NCI-H146 (cell line): ENCODE data around the gene CDH13.

Experiments used
- DNase-seq: peaks from one replicate; lab custom pipeline; 2025; lab: John Stamatoyannopoulos, UW

CDH13 gene

GRCh38 chr16:83622010-83622409 is 995.2 kb downstream of the CDH13 start:
- DNase-seq = no peak

DNA sequence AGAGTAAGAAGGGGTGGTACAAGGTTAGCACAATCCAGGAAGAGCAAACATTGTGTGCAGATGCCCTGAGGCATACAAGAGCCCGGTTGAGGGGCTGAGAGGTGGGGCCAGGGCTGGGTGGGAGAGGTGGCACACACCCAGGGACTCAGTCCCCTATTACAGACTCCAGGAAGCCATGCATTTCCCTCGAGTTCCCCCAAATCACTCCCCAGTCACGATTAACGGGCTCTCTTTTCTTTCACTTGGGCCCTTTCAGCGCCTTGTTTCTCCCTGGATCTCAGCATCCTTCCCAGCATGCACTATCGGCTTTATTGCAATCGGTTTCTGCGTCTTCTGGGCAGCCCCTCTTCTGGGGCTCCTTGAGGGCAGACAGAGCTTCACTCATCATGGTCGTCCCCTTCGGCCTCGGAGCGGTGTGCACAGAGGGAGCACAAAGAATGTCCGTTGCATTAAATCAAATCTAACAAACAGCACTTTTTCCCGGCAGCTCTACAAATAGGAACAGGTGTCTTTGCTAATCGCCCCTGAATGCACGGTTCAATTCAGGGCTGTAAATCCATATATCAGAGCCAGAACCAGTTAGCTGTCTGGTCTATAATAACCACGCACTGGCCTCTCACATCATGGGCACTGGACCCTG is 996.4 kb downstream of the CDH13 start:
- DNase-seq = no peak

- no peak for DNase-seq
Observed at GRCh38 chr16:83623892-83624291, 997.1 kb downstream of the CDH13 start.

DNA sequence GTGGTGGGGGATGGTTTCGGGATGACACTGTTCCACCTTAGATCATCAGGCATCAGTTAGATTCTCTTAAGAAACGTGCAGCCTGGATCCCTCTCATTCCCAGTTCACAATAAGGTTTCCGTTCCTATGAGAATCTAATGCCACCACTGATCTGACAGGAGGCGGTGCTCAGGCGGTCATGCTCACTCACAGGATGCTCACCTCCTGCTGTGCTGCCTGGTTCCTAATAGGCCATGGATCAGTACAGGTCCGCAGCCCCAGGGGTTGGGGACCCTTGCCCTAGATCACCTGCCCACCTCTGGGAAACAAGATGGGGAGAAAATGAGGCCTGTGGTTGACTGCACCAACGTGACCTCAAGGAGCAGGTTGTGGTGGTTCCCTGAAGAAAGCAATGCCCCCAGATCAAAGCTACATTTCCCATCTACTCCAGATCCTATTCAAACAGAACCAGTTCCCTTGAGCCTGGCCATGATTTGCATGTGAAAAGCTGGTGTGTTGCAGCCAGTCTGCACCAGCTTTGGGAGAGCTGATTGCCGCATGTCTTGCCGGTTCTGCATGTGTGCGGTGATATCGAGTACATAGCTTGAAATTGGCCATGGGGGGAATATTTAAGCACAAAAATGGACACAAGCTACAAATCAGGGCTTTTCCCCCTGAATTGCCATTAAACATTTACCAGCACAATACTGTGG is 997.8 kb downstream of the CDH13 start:
- DNase-seq = no peak

GRCh38 chr16:83626204-83626603 is 999.4 kb downstream of the CDH13 start:
- DNase-seq = no peak

DNA sequence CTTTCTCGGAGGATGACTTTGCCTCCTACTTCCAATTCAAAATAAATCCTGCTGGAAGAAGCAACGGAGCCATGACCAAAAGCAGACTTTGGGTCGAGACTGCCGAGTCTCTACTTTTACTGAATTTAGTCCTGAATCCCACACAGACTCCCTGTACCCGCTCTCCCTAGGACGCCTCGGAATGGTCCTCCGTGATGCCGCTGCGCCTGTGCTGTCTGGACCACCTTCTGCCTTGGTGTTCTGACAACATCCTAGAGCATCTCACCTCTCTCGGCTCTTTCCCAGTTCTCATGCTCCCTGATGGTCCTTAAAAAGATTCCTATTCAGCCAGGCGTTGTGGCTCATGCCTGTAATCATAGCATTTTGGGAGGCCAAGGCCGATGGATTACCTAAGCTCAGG is 999.9 kb downstream of the CDH13 start:
- no peak for DNase-seq

DNA sequence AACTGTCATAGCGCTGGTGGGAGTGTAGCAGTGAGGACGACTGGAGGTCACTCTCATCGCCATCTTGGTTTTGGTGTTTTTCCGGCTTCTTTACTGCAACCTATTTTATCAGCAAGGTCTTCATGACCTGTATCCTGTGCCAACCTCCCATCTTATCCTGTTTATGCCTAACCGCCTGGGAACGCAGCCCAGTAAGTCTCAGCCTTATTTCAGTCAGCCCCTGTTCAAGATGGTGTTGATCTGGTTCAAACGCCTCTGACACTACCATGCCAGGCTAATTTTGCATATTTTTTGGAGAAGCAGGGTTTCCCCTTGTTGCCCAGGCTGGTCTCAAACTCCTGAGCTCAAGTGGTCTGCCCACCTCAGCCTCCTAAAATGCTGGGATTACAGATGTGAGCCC is 1001.2 kb downstream of the CDH13 start:
- DNase-seq = no peak

DNA sequence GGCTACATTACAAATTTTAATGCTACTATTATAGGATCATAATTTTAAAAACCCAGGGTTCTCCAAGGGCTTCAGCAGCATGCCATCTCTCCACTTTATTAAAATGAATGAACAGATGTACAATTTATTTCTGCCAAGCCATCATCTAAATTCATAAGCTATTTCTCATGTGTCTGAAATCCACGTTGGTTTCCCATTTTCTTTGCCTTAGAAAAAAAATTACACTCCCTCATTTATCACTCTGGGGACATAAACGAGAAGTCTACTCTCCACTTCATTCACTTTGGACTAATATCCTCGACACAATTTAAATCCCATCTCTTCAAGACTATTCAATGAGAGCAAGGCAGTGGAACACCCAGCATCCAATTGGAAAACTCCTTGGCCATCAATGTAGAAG is 1002.7 kb downstream of the CDH13 start:
- no peak for DNase-seq

DNA sequence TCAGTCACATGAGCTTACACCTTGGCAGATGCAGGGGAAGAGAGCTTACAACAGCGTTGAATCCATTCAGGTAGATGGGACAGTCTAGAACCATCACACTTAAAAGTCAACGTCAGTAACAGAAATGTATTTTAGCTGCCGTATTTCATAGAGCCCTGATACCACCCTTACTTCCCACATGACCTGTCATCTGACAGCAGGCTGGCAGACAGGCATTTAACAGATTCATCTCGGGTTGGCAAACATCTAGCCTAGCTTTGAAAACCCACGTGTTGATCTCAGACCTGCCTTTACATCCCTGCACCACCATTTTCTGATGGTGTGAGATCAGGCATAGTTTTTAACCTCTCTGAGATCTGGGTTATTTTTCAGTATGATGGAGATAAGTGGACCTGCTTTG is 1003.1 kb downstream of the CDH13 start:
- no peak for DNase-seq

- DNase-seq = no peak
Observed at GRCh38 chr16:83630979-83631378, 1004.2 kb downstream of the CDH13 start.

DNA sequence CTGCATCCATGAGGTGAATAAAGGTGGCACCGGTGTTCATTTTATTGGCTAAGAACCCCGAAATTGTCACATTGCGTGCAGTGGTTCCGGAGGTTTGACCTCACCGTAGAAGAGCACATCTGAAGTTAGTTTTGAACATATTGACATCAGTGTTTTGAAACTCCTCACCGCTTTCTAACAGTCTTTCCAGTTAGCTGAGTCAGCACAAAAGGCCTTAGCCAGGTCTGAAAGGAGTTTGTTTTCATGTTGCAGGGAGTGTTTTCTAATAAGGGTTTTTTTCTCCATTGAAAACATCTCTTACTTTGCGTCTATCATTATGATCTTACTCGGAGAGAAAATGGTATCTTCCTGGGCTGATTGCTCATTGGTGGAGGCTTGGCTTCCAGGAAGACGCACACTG is 1006.5 kb downstream of the CDH13 start:
- no peak for DNase-seq

DNA sequence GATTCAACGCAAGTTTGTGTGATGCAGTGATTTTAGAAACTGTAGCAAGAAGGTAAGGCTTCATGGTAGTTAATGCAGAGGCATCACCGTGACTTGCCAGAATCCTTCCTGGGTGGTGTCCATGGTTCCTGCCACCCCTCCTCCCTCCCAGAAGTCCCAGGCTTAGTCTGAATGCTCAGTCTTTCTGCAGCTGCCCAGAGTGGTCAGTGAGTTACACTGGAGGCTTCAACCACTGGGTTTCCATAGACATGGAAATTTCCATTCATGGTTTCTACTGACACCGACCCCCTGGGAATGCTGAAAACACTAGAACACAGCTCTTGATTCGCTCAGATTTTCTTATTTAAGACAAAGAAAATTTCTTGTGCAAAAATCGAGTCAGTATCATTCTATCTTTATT is 1021.6 kb downstream of the CDH13 start:
- DNase-seq = no peak

DNA sequence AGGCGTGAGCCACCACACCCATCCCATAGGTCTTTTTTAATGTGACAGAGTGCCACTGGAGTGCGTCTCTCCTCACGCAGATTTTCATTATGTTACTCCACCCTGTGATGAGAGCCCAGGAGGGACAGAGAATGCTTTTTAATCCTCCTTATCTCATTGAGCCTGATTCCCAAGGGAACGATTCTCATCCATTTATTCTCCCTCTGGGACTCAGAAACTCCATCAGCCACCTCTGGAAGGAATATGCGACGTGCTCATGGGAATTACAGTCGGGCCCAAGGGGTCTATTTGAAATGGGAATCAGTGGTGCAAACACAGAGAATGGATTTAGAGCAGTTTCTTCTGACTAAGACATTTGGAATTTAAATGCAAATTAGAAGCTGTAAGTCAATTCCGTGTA is 1025.1 kb downstream of the CDH13 start:
- no peak for DNase-seq

GRCh38 chr16:83652943-83653342 is 1026.2 kb downstream of the CDH13 start:
- DNase-seq = no peak

DNA sequence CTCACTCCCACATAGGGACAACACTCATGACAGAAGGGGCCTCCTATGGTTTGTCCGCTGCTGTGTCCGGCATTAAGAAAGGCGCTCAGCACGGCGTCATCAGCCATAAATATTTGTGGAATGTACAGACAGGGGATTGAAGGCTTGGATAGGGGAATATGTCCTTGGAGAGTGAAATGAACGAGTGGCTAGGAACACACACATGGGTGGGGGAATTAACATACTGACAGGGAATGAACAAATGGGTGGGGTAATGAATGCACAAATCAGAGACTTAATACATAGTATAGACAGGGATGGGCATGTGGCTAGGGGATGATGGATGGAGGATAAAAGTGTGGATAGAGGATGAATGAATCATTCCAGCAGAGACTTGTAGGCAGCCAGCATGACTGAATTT is 1027.0 kb downstream of the CDH13 start:
- DNase-seq = no peak

- DNase-seq = no peak
Observed at GRCh38 chr16:83660282-83660681, 1033.5 kb downstream of the CDH13 start.

GRCh38 chr16:83661656-83662055 is 1034.9 kb downstream of the CDH13 start:
- DNase-seq = no peak

GRCh38 chr16:83666449-83666848 is 1039.7 kb downstream of the CDH13 start:
- DNase-seq = no peak

- no peak for DNase-seq
Observed at GRCh38 chr16:83669456-83669855, 1042.7 kb downstream of the CDH13 start.

DNA sequence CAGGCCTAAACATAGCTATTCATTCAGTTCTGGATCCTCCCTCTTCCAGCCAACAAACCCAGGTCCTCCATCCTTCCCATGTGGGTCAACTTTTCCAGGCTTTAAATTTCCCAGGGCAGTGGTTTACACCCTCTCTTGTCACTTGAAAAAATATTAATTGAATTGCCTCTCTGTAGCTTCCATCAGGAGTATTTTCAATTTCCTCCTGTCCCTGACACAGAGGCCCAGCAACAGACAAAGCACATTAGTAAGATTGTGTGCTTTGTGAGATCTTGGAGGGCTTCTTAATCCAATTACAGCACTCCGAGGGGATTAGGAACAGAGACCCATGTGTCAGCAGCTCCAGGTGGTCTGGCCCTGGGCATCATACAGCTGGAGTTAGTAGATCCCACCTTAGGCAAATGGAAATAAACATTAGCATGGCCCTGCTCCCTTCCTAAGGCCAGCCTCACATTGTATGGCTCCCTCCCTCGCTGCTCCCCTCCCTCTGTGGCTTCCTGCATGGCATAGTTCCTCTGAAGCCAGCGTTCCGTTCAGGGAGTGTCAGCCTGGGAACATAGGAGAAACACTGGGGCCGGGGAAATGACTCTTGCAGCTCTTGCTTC is 1048.3 kb downstream of the CDH13 start:
- no peak for DNase-seq

GRCh38 chr16:83676086-83676485 is 1049.3 kb downstream of the CDH13 start:
- no peak for DNase-seq

DNA sequence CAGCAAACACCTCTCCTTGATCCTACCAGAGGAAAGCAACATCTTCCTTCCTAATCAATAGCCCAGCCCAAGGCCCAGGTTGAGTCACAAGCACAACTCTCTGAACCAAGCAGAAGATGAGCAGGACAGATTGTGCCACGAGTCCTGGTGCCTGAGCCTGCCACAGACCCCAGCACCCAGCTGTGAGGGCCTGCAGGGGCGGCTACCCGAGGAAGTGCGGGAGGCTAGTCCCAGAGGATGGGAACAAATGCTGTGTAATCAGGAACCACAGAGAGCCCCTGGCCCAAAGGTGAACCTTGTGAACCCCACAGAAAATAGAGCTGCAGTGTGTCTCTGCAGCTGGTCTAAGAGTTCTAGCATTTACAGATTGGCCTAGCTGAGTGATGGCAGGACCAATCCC is 1054.2 kb downstream of the CDH13 start:
- no peak for DNase-seq

GRCh38 chr16:83681381-83681956 is 1054.7 kb downstream of the CDH13 start:
- no peak for DNase-seq
